ENCODE results near the gene BTBD10.
"Not testable (repeated sequence)": the region's sequence is repeated elsewhere in the genome, so short reads cannot be mapped to it uniquely, and the experiment has no call there.

Gene BTBD10

DNA sequence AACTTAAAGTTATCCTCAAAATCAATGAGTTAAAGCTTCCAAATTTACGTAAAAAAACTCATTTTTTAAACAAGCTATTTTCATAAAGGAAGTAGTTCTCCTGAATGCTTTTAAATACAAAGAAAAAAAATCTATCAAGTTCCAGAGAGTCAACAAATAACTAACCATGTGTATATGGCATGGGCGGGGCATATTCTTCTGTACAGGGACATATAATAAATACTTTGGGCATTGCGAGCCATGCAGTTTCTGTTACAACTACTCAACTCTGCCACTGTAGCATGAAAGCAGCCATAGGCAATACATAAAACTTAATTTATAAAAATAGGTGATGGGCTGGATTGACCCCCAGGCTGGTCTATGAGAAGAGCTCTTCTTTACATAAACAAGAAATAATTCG, 57.8 kb downstream of the BTBD10 start:
- TF ChIP-seq, protein P1, sequence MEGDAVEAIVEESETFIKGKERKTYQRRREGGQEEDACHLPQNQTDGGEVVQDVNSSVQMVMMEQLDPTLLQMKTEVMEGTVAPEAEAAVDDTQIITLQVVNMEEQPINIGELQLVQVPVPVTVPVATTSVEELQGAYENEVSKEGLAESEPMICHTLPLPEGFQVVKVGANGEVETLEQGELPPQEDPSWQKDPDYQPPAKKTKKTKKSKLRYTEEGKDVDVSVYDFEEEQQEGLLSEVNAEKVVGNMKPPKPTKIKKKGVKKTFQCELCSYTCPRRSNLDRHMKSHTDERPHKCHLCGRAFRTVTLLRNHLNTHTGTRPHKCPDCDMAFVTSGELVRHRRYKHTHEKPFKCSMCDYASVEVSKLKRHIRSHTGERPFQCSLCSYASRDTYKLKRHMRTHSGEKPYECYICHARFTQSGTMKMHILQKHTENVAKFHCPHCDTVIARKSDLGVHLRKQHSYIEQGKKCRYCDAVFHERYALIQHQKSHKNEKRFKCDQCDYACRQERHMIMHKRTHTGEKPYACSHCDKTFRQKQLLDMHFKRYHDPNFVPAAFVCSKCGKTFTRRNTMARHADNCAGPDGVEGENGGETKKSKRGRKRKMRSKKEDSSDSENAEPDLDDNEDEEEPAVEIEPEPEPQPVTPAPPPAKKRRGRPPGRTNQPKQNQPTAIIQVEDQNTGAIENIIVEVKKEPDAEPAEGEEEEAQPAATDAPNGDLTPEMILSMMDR (IDR thresholded peaks at IDR 0.05), result no peak
- H3K4me3 ChIP-seq, result no peak overlapping the region
- no peaks in the 10 kb centered on the region for H3K9me3 ChIP-seq
- no peaks in the 10 kb centered on the region for H3K4me1 ChIP-seq
- H3K27ac ChIP-seq, result no peak overlapping the region
- H3K36me3 ChIP-seq, result peaks cover 38 to 59% (median 41%) of the 10 kb centered on the region in 3 donors
- intact Hi-C loops (cut with DNase I; ENCODE audit: low total_unique reads), result no loop called here
- no peak for DNase-seq
- H3K27me3 ChIP-seq, result no peaks in the 10 kb centered on the region

GRCh38 chr11:13398335-13398734, 64.7 kb downstream of the BTBD10 start:
- H3K4me3 ChIP-seq; H3K9me3 ChIP-seq; H3K27me3 ChIP-seq; H3K4me1 ChIP-seq; intact Hi-C loops (cut with DNase I; ENCODE audit: low total_unique reads); H3K27ac ChIP-seq; DNase-seq: not testable (repeated sequence)
- H3K36me3 ChIP-seq, result peaks cover 24 to 41% (median 29%) of the 10 kb centered on the region in 3 donors

DNA sequence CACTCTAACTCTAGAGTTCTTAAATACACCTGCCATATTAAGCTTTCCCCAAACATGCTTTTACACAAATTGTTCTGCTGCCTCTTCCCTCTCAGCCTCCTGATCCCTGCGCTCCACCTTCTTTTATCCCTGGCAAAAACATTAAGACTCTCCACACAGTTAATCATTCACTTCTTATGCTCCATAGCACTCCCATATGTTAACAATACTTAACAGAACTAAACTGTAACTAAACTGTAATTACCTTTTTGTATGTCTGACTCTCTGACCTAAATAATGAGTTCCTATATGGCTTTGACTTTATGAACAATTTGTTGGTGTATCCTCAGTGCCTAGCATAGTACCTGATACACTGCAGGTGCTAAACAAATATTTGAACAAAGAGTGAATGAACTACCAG, 71.8 kb downstream of the BTBD10 start:
- H3K4me3 ChIP-seq, result no peak overlapping the region
- no peak for DNase-seq
- H3K9me3 ChIP-seq, result no peaks in the 10 kb centered on the region
- no peaks in the 10 kb centered on the region for H3K27me3 ChIP-seq
- peaks cover 17 to 49% (median 30%) of the 10 kb centered on the region in 3 donors for H3K36me3 ChIP-seq
- no peaks in the 10 kb centered on the region for H3K4me1 ChIP-seq
- intact Hi-C loops (cut with DNase I; ENCODE audit: low total_unique reads), result no loop called here
- TF ChIP-seq, protein P1 (IDR thresholded peaks at IDR 0.05), result no peak
- no peak overlapping the region for H3K27ac ChIP-seq

GRCh38 chr11:13388741-13389140, 74.3 kb downstream of the BTBD10 start:
- H3K4me1 ChIP-seq, result peaks cover 0 to 22% (median 6%) of the 10 kb centered on the region in 4 donors
- H3K27ac ChIP-seq, result no peak overlapping the region
- no peak overlapping the region for H3K4me3 ChIP-seq
- H3K9me3 ChIP-seq, result no peaks in the 10 kb centered on the region
- DNase-seq, result no peak
- intact Hi-C loops (cut with DNase I; ENCODE audit: low total_unique reads), result no loop called here
- H3K27me3 ChIP-seq, result no peaks in the 10 kb centered on the region
- TF ChIP-seq, protein P1 (IDR thresholded peaks at IDR 0.05), result no peak
- H3K36me3 ChIP-seq, result peaks cover 17 to 46% (median 30%) of the 10 kb centered on the region in 3 donors

DNA sequence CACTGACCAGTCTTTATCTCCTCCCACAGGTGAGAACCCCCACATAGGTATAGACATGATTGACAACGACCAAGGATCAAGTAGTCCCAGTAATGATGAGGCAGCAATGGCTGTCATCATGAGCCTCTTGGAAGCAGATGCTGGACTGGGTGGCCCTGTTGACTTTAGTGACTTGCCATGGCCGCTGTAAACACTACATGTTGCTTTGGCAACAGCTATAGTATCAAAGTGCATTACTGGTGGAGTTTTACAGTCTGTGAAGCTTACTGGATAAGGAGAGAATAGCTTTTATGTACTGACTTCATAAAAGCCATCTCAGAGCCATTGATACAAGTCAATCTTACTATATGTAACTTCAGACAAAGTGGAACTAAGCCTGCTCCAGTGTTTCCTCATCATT, 76.5 kb downstream of the BTBD10 start:
- no peaks in the 10 kb centered on the region for H3K27me3 ChIP-seq
- TF ChIP-seq, protein P1 (IDR thresholded peaks at IDR 0.05), result no peak
- H3K27ac ChIP-seq, result no peak overlapping the region
- intact Hi-C loops (cut with DNase I; ENCODE audit: low total_unique reads), result no loop called here
- no peak overlapping the region for H3K4me3 ChIP-seq
- peaks cover 0 to 25% (median 6%) of the 10 kb centered on the region in 4 donors for H3K4me1 ChIP-seq
- peaks cover 29 to 58% (median 31%) of the 10 kb centered on the region in 3 donors for H3K36me3 ChIP-seq
- no peaks in the 10 kb centered on the region for H3K9me3 ChIP-seq
- DNase-seq, result no peak

DNA sequence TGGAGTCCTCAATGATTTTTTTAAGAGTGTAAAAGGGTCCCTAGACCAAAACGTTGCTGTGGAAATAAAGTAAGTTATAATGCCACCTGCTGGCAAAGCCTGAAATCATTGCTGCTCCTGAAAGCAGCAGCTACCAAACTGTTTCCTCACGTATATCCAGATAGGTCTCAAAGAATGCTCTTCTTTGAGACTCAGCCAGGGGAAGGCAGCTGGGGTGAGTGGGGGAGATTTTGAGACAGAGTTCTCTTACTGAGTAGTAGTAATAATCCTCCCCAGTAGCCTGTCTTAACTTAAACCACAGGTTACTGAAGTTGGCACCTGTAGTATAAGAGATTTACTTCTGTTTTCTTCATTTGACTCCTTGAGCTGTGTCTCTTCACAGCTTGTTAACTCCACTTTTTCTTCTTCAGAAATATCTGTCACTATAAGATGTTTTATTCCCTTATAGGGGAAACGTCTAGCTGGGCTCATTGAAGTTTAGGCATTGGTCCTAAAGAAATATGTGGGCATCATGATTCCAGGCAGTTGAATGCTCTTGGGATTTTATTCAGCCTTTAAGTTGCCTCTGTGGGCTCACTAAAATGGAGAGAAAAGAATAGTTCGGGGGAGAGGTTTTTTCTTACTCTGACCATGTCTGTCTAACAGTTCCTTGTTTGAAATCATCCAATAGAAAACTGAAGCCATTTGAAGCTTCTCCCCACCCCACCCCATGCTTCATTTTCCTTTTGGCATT, 77.9 kb downstream of the BTBD10 start:
- DNase-seq, result no peak
- Histone ChIP-seq H3K27me3 (no peaks in the 10 kb centered on the region), H3K4me1 (peaks cover 0 to 25% (median 6%) of the 10 kb centered on the region in 4 donors), H3K4me3 (no peak overlapping the region), H3K27ac (peak overlapping the region; percentile 64 to 65), H3K36me3 (peaks cover 36 to 65% (median 40%) of the 10 kb centered on the region in 3 donors), H3K9me3 (no peaks in the 10 kb centered on the region)
- TF ChIP-seq, protein P1 (IDR thresholded peaks at IDR 0.05), result peak; percentile 50 to 62
- intact Hi-C loops (cut with DNase I; ENCODE audit: low total_unique reads), result no loop called here
